Loucy (cell line): ENCODE measurements around the gene ADARB2.

Experiments used
- H2AFZ ChIP-seq: fragments of 200-600 bp; sonication (generic); 2 replicates; pipeline ENCODE4 v1.6.0; 2016; ENCODE audit warnings: antibody characterized with exemption, mild to moderate bottlenecking, low read length, moderate library complexity
- H3F3A ChIP-seq: fragments of 200-600 bp; 2 replicates; pipeline ENCODE4 v1.6.0; 2016; ENCODE audit warnings: antibody characterized with exemption, low read depth, mild to moderate bottlenecking
- H3K27me3 ChIP-seq: fragments of 200-600 bp; sonication (generic); 2 replicates; pipeline ENCODE4 v1.6.1; 2014; ENCODE audit warnings: low read length, mild to moderate bottlenecking; ENCODE audit not compliant: insufficient read depth, poor library complexity, severe bottlenecking
- H3K36me3 ChIP-seq: fragments of 200-600 bp; sonication (generic); 2 replicates; pipeline ENCODE4 v1.6.1; 2016; ENCODE audit warnings: low read length; ENCODE audit not compliant: insufficient read depth
- H3K4me1 ChIP-seq: fragments of 200-600 bp; sonication (generic); 2 replicates; pipeline ENCODE4 v1.5.1; 2014; ENCODE audit warnings: low read length, mild to moderate bottlenecking; ENCODE audit not compliant: insufficient read depth, poor library complexity, severe bottlenecking
- H3K4me2 ChIP-seq: fragments of 200-600 bp; sonication (generic); 2 replicates; pipeline ENCODE4 v1.6.0; 2014; ENCODE audit warnings: antibody characterized with exemption, low read length, low read depth, mild to moderate bottlenecking; ENCODE audit not compliant: poor library complexity, severe bottlenecking
- H3K4me3 ChIP-seq: fragments of 200-600 bp; sonication (generic); 2 replicates; pipeline ENCODE4 v1.5.1; 2014; ENCODE audit warnings: low read length, mild to moderate bottlenecking, mixed read lengths; ENCODE audit not compliant: poor library complexity, severe bottlenecking
- H3K79me2 ChIP-seq: fragments of 200-600 bp; sonication (generic); 2 replicates; pipeline ENCODE4 v1.6.1; 2014; ENCODE audit warnings: low read length; ENCODE audit not compliant: insufficient read depth
- H3K9ac ChIP-seq: fragments of 200-600 bp; sonication (generic); 2 replicates; pipeline ENCODE4 v1.6.0; 2014; ENCODE audit warnings: mild to moderate bottlenecking, low read depth, low read length, moderate library complexity; ENCODE audit not compliant: poor library complexity, severe bottlenecking
- H3K9me2 ChIP-seq: fragments of 200-600 bp; sonication (generic); replicated peaks from 2 replicates; pipeline ENCODE4 v1.6.1; 2016; ENCODE audit warnings: low read depth, low read length, mixed read lengths
- H3K9me3 ChIP-seq: fragments of 200-600 bp; sonication (generic); 2 replicates; pipeline ENCODE4 v1.6.1; 2014; ENCODE audit warnings: mild to moderate bottlenecking, antibody characterized with exemption, low read length, low read depth; ENCODE audit not compliant: insufficient read depth
- H4K20me1 ChIP-seq: fragments of 200-600 bp; sonication (generic); 2 replicates; pipeline ENCODE4 v1.6.0; 2014; ENCODE audit warnings: antibody characterized with exemption, low read length, mild to moderate bottlenecking; ENCODE audit not compliant: insufficient read depth, poor library complexity, severe bottlenecking
- EZH2phosphoT487 ChIP-seq: fragments of 200-600 bp; IDR thresholded peaks from 2 replicates; pipeline ENCODE4 v1.6.1; 2018; ENCODE audit warnings: antibody characterized with exemption, mild to moderate bottlenecking, moderate library complexity, borderline replicate concordance
- TF ChIP-seq, protein P1 (sequence below): fragments of 200-600 bp; sonication (generic); conservative IDR thresholded peaks from 2 replicates; pipeline ENCODE4 v1.5.1; 2014; ENCODE audit warnings: mild to moderate bottlenecking, antibody characterized with exemption, low read length

The ADARB2 gene

DNA sequence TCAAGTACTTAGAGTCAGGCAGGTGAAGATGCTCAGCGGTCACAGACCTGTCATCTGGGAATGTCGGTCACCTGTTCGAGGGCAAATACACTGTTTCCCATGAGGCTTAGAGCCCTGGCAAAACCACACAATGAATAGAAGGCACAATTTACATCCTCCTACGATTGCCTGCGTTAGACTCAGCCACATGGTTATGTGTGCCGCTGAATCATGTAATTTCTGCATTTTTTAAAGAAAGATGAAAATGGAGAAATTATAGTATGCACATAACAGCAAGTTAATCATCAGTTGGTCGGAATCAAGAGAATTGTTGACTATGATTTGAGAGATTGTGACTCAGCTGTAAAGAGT lies 158.2 kb downstream of the ADARB2 start:
- Histone ChIP-seq H3K79me2 (no peaks in the 10 kb centered on the region), H4K20me1 (no peaks in the 10 kb centered on the region), H3K27me3 (no peaks in the 10 kb centered on the region), H3K4me2 (no peak overlapping the region), H2AFZ (no peak overlapping the region), H3F3A (no peaks in the 10 kb centered on the region), H3K4me3 (no peak overlapping the region), H3K9me2 (no peaks in the 10 kb centered on the region), H3K4me1 (no peaks in the 10 kb centered on the region), H3K9ac (no peak overlapping the region), H3K36me3 (no peaks in the 10 kb centered on the region), H3K9me3 (no peaks in the 10 kb centered on the region)
- TF ChIP-seq, protein P1, sequence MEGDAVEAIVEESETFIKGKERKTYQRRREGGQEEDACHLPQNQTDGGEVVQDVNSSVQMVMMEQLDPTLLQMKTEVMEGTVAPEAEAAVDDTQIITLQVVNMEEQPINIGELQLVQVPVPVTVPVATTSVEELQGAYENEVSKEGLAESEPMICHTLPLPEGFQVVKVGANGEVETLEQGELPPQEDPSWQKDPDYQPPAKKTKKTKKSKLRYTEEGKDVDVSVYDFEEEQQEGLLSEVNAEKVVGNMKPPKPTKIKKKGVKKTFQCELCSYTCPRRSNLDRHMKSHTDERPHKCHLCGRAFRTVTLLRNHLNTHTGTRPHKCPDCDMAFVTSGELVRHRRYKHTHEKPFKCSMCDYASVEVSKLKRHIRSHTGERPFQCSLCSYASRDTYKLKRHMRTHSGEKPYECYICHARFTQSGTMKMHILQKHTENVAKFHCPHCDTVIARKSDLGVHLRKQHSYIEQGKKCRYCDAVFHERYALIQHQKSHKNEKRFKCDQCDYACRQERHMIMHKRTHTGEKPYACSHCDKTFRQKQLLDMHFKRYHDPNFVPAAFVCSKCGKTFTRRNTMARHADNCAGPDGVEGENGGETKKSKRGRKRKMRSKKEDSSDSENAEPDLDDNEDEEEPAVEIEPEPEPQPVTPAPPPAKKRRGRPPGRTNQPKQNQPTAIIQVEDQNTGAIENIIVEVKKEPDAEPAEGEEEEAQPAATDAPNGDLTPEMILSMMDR, result no peak
- no peak for TF ChIP-seq EZH2phosphoT487

DNA sequence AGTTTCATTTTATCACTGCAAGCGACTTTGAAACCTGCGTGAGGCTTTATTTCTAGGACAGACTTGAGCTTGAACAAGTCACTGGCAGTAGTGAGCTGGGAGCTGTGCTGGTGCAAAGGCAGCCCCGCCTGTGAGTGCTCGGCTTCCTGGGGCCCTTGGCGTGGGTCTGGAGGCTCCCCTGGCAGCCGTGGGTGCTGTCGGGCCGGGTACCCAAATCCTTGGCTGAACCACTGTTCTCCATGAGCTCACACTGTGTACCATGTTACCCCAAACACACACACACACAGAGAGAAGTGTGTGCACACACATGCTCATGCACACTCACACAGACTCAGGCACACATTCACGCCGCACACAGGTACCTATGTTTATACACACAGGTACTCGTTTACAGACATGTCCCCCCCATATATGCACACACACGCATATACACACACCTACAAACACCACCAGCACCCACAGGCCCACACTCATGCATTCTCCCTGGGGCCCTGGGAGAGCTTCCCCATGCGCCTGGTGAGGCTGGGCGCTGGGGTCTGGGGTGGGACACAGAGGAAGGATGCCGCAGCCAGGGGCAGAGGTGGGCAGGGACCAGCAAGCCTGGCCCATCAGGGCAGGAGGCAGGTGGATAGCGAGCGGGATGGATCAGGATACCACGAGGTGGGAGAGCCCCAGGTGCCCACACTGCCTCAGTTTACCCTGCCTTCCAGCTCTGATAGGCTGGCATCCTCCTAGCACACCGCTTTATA lies 158.8 kb downstream of the ADARB2 start:
- Histone ChIP-seq H3K27me3 (no peaks in the 10 kb centered on the region), H3K4me3 (no peak overlapping the region), H3K9me3 (no peaks in the 10 kb centered on the region), H3K9ac (no peak overlapping the region), H2AFZ (no peak overlapping the region), H3K9me2 (no peaks in the 10 kb centered on the region), H3K79me2 (no peaks in the 10 kb centered on the region), H3F3A (no peaks in the 10 kb centered on the region), H3K4me1 (no peaks in the 10 kb centered on the region), H3K4me2 (no peak overlapping the region), H4K20me1 (no peaks in the 10 kb centered on the region), H3K36me3 (no peaks in the 10 kb centered on the region)
- TF ChIP-seq EZH2phosphoT487, result no peak
- TF ChIP-seq, protein P1, result no peak

DNA sequence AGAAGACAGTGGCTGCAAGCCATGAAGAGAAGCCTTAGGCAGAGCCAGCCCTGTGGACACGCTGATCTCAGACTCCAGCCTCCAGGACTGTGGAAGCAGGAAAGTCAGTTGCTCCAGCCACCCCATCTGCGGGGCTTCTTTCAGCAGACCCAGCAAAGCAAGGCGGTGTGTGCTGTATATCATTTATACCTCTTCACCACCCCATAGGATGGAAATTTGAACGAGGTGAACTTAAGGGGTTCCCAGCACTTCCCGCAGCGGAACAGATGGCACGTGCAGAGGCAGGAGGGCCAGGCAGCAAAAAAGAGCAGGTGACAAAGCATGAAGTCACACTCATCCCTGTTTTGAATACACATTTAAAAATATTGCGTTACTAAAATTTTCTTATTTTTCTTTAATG lies 159.4 kb downstream of the ADARB2 start:
- Histone ChIP-seq H3K4me3 (no peak overlapping the region), H4K20me1 (no peaks in the 10 kb centered on the region), H3F3A (no peaks in the 10 kb centered on the region), H3K9me3 (no peaks in the 10 kb centered on the region), H3K4me1 (no peaks in the 10 kb centered on the region), H3K27me3 (no peaks in the 10 kb centered on the region), H2AFZ (no peak overlapping the region), H3K9me2 (no peaks in the 10 kb centered on the region), H3K9ac (no peak overlapping the region), H3K4me2 (no peak overlapping the region), H3K79me2 (no peaks in the 10 kb centered on the region), H3K36me3 (no peaks in the 10 kb centered on the region)
- TF ChIP-seq EZH2phosphoT487, result no peak
- TF ChIP-seq, protein P1, result no peak
